ENCODE results near the gene CHRNB1. TPM values are rescaled to one million over a fixed set of nuclear protein-coding genes. Genes with fewer than 3 reads are reported as not detected.

The CHRNB1 gene, protein sequence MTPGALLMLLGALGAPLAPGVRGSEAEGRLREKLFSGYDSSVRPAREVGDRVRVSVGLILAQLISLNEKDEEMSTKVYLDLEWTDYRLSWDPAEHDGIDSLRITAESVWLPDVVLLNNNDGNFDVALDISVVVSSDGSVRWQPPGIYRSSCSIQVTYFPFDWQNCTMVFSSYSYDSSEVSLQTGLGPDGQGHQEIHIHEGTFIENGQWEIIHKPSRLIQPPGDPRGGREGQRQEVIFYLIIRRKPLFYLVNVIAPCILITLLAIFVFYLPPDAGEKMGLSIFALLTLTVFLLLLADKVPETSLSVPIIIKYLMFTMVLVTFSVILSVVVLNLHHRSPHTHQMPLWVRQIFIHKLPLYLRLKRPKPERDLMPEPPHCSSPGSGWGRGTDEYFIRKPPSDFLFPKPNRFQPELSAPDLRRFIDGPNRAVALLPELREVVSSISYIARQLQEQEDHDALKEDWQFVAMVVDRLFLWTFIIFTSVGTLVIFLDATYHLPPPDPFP
- total RNA-seq (2013; cell fraction: nucleolus; rRNA removed), result 8.8 and 10.3 TPM in 2 replicates
- total RNA-seq (2014; rRNA removed) (10.8 and 12.0 TPM in 2 replicates), total RNA-seq (2014; rRNA removed; fragmentation: Illumina TruSeq; extraction: Trizol) (12.8 and 12.9 TPM in 2 replicates), total RNA-seq (2021) (5.8 and 7.4 TPM in 2 replicates), polyA plus RNA-seq (2011; rRNA removed) (9.1 and 11.0 TPM in 2 replicates), polyA plus RNA-seq (2014; fragmentation: Illumina TruSeq; extraction: Trizol) (12.2 and 14.4 TPM in 2 replicates), polyA plus RNA-seq (2014; fragmentation: Nextera tagmentation; extraction: Ambion mirVana) (10 to 100 TPM; 13.2 to 14.8 TPM), polyA plus RNA-seq (2014; rRNA removed) (10.6 and 11.6 TPM in 2 replicates), polyA plus RNA-seq (2016; fragmentation: Nextera tagmentation; extraction: Ambion mirVana) (10 to 100 TPM in 1 of 2 experiments, 1 to 10 TPM in 1; 8.5 to 10.7 TPM), polyA minus RNA-seq (2011; rRNA and poly(A)+ RNA removed) (7.5 and 13.9 TPM in 2 replicates), Bru-seq, nascent RNA (percentile 52 among the genes with signal in this experiment), BruChase-seq, experiment 1, labeled RNA remaining after a 6-hour chase (percentile 53 among the genes with signal in this experiment), BruChase-seq, experiment 2, labeled RNA remaining after a 2-hour chase (percentile 55 among the genes with signal in this experiment)
- 5.9 TPM for polyA plus RNA-seq (2011; ENCODE audit: low read depth)
- polyA plus RNA-seq (2011; cell fraction: cytosol; rRNA removed), result 20.4 and 24.7 TPM in 2 replicates
- polyA plus RNA-seq (2011; cell fraction: nucleus; rRNA removed), result 9.5 and 9.7 TPM in 2 replicates
- polyA plus RNA-seq (2012), result 10.9 and 11.6 TPM in 2 replicates
- polyA minus RNA-seq (2011; cell fraction: cytosol; rRNA and poly(A)+ RNA removed), result 2.1 and 4.1 TPM in 2 replicates
- polyA minus RNA-seq (2011; cell fraction: nucleus; rRNA and poly(A)+ RNA removed), result 3.0 and 4.3 TPM in 2 replicates
- long read RNA-seq, experiment 1, partial matches to known transcripts, result 0 of 2 reads
- long read RNA-seq, experiment 1, other reads (novel, unspliced or antisense), result 0 of 2 reads
- long read RNA-seq, experiment 2, transcript CHRNB1-207 (2 exons, 1,095 nt), result major isoform, 10 of 11 reads
- long read RNA-seq, experiment 2, partial matches to known transcripts, result 1 of 11 reads
- long read RNA-seq, experiment 2, other reads (novel, unspliced or antisense), result 0 of 11 reads

DNA sequence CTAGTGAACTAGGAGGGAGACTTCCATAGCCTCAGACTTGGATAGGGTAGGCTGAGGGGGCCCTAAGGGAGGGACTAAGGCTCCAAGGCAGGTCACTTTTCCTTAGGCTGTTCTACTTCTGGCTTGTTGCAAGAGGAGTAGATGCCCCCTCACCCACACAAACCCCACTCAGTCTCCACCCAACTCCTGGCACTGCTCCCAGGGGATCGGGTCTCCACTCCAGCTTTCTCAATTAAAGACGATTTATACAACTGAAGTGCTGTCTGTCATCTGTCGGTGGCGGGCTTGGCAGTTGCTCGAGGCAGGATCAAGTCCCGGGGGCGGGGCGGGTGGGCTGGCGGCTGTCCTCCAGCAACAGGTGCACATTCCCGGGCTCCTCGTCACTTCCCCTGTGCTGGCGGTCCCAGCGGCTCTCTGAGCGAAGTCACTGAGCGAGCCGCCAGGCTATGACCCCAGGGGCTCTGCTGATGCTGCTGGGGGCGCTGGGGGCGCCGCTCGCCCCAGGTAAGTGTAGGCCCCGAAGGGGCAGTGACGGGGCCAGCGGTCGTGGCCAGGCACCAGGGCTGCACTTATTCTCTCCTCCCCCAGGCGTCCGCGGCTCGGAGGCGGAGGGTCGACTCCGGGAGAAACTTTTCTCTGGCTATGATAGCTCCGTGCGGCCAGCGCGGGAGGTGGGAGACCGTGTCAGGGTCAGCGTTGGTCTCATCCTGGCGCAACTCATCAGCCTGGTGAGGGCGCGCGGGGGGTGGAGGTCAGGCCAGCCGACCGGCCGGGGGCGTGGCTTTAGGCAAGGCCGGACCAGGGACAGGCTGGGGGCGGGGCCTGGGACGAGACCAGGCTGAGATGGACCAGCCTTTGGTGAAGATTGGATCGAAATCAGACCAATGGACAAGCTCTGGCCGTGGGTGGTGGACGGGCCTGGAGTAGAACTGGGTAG lies at the start of gene CHRNB1:
TSS of gene CHRNB1 (plus strand) at position 380 of the 937 bp plus-strand sequence. CDS start at position 447, 67 bp downstream.
- ChIA-PET CTCF (interaction anchor here (0.6 to 2.7 kb wide), 4 partner anchors 8 to 116 kb away, joined by 3 to 10 read pairs (median 7); partner anchors contain the start of gene SENP3), SMC1A (ENCODE audit: uncharacterized antibody, unreplicated experiment) (interaction anchor here (1.1 to 1.5 kb wide), 3 partner anchors 10 to 115 kb away, joined by 3 to 7 read pairs (median 4); no protein-coding TSS in a partner anchor), RAD21 (ENCODE audit: unreplicated experiment) (interaction anchor here (0.6 to 2.7 kb wide), 4 partner anchors 10 to 116 kb away, joined by 3 to 9 read pairs (median 4); partner anchors contain the start of gene TMEM102), POLR2A (interaction anchor here (0.5 to 5.4 kb wide), 9 partner anchors 8 to 191 kb away, joined by 3 to 52 read pairs (median 3); partner anchors contain the start of genes TMEM102 and ZBTB4)
- in situ Hi-C loops (cut with MboI) (no loop called here), intact Hi-C loops (cut with micrococcal nuclease; ENCODE audit: unreplicated experiment) (no loop called here)
- Histone ChIP-seq H3K4me3 (peak within 1 kb of the TSS; percentile 55; the same call in 1 of the 2 replicates), H3K79me2 (ENCODE audit: control insufficient read depth, insufficient read depth, low read length) (no peaks in the 10 kb centered on the region), H3K36me3 (ENCODE audit: control insufficient read depth in 2 of 2, insufficient read depth in 2 of 2, low read length in 1 of 2) (no peaks in the 10 kb centered on the region), H3K27me3 (replicated peaks in 1 of 2; ENCODE audit: control insufficient read depth in 2 of 2, insufficient read depth in 2 of 2, low read length in 1 of 2) (peaks cover 1 to 5% of the 10 kb centered on the region in 2 experiments; a peak in 3 of 4 replicates), H3K9ac (ENCODE audit: control insufficient read depth, insufficient read depth, low read length) (peak within 1 kb of the TSS; percentile 29; the same call in 1 of the 2 replicates), H3K9me3 (replicated peaks; ENCODE audit: control insufficient read depth, insufficient read depth, low read length) (no peaks in the 10 kb centered on the region), H3K4me2 (ENCODE audit: control insufficient read depth, insufficient read depth) (peak within 1 kb of the TSS; percentile 97), H3K27ac (ENCODE audit: control insufficient read depth, insufficient read depth) (no peak within 1 kb of the TSS), H3K4me1 (ENCODE audit: control insufficient read depth, insufficient read depth, low read length) (peaks cover 16% of the 10 kb centered on the region), H4K20me1 (ENCODE audit: control insufficient read depth, insufficient read depth) (no peaks in the 10 kb centered on the region), H2AFZ (ENCODE audit: control insufficient read depth, low read depth, low read length) (peak within 1 kb of the TSS; percentile 51; the same call in 1 of the 2 replicates)
- peak; percentile 71 for ATAC-seq
- BruUV-seq (replicated peaks), result no TSS peak
- no peak for DNase-seq (ENCODE audit: low read depth, low spot score)
- WGBS (ENCODE audit: insufficient coverage, insufficient replicate concordance, low lambda C conversion rate, missing lambda C conversion rate), result 5% methylated on average over 46 of the region's 51 CpGs
- TF ChIP-seq LARP7 (IDR thresholded peaks at IDR 0.05), result 0 out of 2 replicates have a peak, but pooled peaks have one; percentile 33
- TF ChIP-seq ZNF274 (IDR thresholded peaks at IDR 0.05; ENCODE audit: insufficient read depth, insufficient read length), result no peak
- TF ChIP-seq IKZF2 (IDR thresholded peaks at IDR 0.05), result no peak
- no peak for TF ChIP-seq DPF2 (IDR thresholded peaks at IDR 0.05)
- no peak for TF ChIP-seq KAT2A (conservative IDR thresholded peaks at IDR 0.05; ENCODE audit: control insufficient read depth, low read depth, low read length)
- no peak for TF ChIP-seq SMAD5 (IDR thresholded peaks at IDR 0.05; ENCODE audit: low read depth)
- TF ChIP-seq, protein P1, sequence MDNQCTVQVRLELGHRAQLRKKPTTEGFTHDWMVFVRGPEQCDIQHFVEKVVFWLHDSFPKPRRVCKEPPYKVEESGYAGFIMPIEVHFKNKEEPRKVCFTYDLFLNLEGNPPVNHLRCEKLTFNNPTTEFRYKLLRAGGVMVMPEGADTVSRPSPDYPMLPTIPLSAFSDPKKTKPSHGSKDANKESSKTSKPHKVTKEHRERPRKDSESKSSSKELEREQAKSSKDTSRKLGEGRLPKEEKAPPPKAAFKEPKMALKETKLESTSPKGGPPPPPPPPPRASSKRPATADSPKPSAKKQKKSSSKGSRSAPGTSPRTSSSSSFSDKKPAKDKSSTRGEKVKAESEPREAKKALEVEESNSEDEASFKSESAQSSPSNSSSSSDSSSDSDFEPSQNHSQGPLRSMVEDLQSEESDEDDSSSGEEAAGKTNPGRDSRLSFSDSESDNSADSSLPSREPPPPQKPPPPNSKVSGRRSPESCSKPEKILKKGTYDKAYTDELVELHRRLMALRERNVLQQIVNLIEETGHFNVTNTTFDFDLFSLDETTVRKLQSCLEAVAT (IDR thresholded peaks at IDR 0.05), result peak; percentile 66; the same call in 1 of the 2 replicates
- peak; percentile 46; the same call in 1 of the 2 replicates for TF ChIP-seq GATAD2B (conservative IDR thresholded peaks at IDR 0.05; ENCODE audit: low read depth)
- TF ChIP-seq MXI1 (IDR thresholded peaks at IDR 0.05; ENCODE audit: low read depth, low read length), result no peak
- TF ChIP-seq, protein P2, sequence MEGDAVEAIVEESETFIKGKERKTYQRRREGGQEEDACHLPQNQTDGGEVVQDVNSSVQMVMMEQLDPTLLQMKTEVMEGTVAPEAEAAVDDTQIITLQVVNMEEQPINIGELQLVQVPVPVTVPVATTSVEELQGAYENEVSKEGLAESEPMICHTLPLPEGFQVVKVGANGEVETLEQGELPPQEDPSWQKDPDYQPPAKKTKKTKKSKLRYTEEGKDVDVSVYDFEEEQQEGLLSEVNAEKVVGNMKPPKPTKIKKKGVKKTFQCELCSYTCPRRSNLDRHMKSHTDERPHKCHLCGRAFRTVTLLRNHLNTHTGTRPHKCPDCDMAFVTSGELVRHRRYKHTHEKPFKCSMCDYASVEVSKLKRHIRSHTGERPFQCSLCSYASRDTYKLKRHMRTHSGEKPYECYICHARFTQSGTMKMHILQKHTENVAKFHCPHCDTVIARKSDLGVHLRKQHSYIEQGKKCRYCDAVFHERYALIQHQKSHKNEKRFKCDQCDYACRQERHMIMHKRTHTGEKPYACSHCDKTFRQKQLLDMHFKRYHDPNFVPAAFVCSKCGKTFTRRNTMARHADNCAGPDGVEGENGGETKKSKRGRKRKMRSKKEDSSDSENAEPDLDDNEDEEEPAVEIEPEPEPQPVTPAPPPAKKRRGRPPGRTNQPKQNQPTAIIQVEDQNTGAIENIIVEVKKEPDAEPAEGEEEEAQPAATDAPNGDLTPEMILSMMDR (IDR thresholded peaks at IDR 0.05 in 2 of 3, conservative IDR thresholded peaks at IDR 0.05 in 1 of 3; ENCODE audit: control insufficient read depth in 2 of 3, extremely low read depth in 1 of 3, insufficient read depth in 1 of 3, low read depth in 3 of 3, low read length in 3 of 3), result peak in 1 of 3 experiments; percentile 11; a peak in 1 of 6 replicates
- no peak for FAIRE-seq

Measured in GM12878 (cell line).